WTC11 (cell line): ENCODE results near the gene SMIM22. TPM values are rescaled to one million over a fixed set of nuclear protein-coding genes. Genes with fewer than 3 reads are reported as not detected.

ENCODE experiments used
- ATAC-seq: fragments of 200-7000 bp; cut with Tn5 transposase; 2 replicates; pipeline ENCODE4 v1.10.0; 2021; ENCODE audit warnings: mild to moderate bottlenecking, moderate library complexity
- CTCF ChIA-PET: fragments of 300-600 bp; sonication (Branson Sonifier 250); formaldehyde crosslinking; loops from one replicate; lab custom pipeline; 2021; ENCODE audit warnings: antibody characterized with exemption; lab: Charles Lee
- POLR2A ChIA-PET: fragments of 350-600 bp; sonication (Branson Sonifier 250); formaldehyde crosslinking; loops from one replicate; lab custom pipeline; 2021; ENCODE audit warnings: antibody characterized with exemption; lab: Charles Lee
- DNase-seq: peaks from one replicate; pipeline ENCODE4 v3.0.0; 2021; ENCODE audit warnings: low spot score
- H3K27ac Mint-ChIP-seq: 2 replicates; pipeline ENCODE4 v1.8.0; 2021; ENCODE audit warnings: mixed read lengths
- H3K27me3 Mint-ChIP-seq: 2 replicates; pipeline ENCODE4 v1.8.0; 2021; ENCODE audit warnings: low read depth, mild to moderate bottlenecking, moderate library complexity, mixed read lengths
- H3K36me3 Mint-ChIP-seq: 2 replicates; pipeline ENCODE4 v1.8.0; 2021; ENCODE audit warnings: mixed read lengths
- H3K4me1 Mint-ChIP-seq: 2 replicates; pipeline ENCODE4 v1.8.0; 2022; ENCODE audit warnings: mixed read lengths
- H3K4me3 Mint-ChIP-seq: 2 replicates; pipeline ENCODE4 v1.8.0; 2021; ENCODE audit warnings: mild to moderate bottlenecking, moderate library complexity, mixed read lengths
- H3K9me3 Mint-ChIP-seq: 2 replicates; pipeline ENCODE4 v1.8.0; 2021; ENCODE audit warnings: mixed read lengths
- CREB1 ChIP-seq: sonication (generic); formaldehyde crosslinking; IDR thresholded peaks from 2 replicates; pipeline ENCODE4 v1.8.0; 2023; ENCODE audit warnings: mild to moderate bottlenecking, missing genetic modification reagents
- CREM ChIP-seq: sonication (generic); formaldehyde crosslinking; IDR thresholded peaks from 2 replicates; pipeline ENCODE4 v1.8.1; 2022; ENCODE audit warnings: mild to moderate bottlenecking, missing genetic modification reagents, moderate library complexity
- GABPB1 ChIP-seq: sonication (generic); formaldehyde crosslinking; IDR thresholded peaks from 2 replicates; pipeline ENCODE4 v1.8.1; 2023; ENCODE audit warnings: mild to moderate bottlenecking, missing genetic modification reagents
- HMGA2 ChIP-seq: fragments of 250-450 bp; sonication (Bioruptor Pico); IDR thresholded peaks from 2 replicates; pipeline ENCODE4 v1.4.0; 2021; ENCODE audit warnings: mild to moderate bottlenecking, moderate library complexity
- NFATC4 ChIP-seq: fragments of 250-450 bp; sonication (Bioruptor Pico); IDR thresholded peaks from 2 replicates; pipeline ENCODE4 v1.9.0; 2021; ENCODE audit warnings: mild to moderate bottlenecking
- RORB ChIP-seq: fragments of 250-450 bp; sonication (Bioruptor Pico); IDR thresholded peaks from 2 replicates; pipeline ENCODE4 v1.9.0; 2021; ENCODE audit warnings: mild to moderate bottlenecking
- SOX15 ChIP-seq: fragments of 250-450 bp; sonication (Bioruptor Pico); IDR thresholded peaks from 2 replicates; pipeline ENCODE4 v1.9.0; 2021; ENCODE audit warnings: mild to moderate bottlenecking
- SP1 ChIP-seq: sonication (generic); formaldehyde crosslinking; conservative IDR thresholded peaks from 2 replicates; pipeline ENCODE4 v1.8.1; 2022; ENCODE audit warnings: missing genetic modification reagents
- TP53 ChIP-seq: sonication (generic); formaldehyde crosslinking; IDR thresholded peaks from 2 replicates; pipeline ENCODE4 v1.8.1; 2023; ENCODE audit warnings: mild to moderate bottlenecking, missing genetic modification reagents
- ZNF138 ChIP-seq: sonication (generic); formaldehyde crosslinking; conservative IDR thresholded peaks from 2 replicates; pipeline ENCODE4 v1.8.1; 2022; ENCODE audit warnings: mild to moderate bottlenecking, moderate library complexity, missing genetic modification reagents
- ZNF263 ChIP-seq: sonication (generic); formaldehyde crosslinking; IDR thresholded peaks from 2 replicates; pipeline ENCODE4 v1.8.1; 2022; ENCODE audit warnings: low read depth, mild to moderate bottlenecking, moderate library complexity, missing genetic modification reagents
- ZNF317 ChIP-seq: sonication (generic); formaldehyde crosslinking; IDR thresholded peaks from 2 replicates; pipeline ENCODE4 v1.8.1; 2023; ENCODE audit warnings: low read depth, mild to moderate bottlenecking, moderate library complexity, missing genetic modification reagents, borderline replicate concordance
- total RNA-seq: library from RNA; stranded (reverse); gene quantifications from 3 replicates; pipeline ENCODE4 v1.2.3, GENCODE V29; 2021
- TF ChIP-seq, protein P1 (sequence below): sonication (generic); formaldehyde crosslinking; IDR thresholded peaks from 2 replicates; pipeline ENCODE4 v1.8.1; 2022; ENCODE audit warnings: low read depth, missing genetic modification reagents, borderline replicate concordance
- TF ChIP-seq, protein P2 (sequence below): sonication (generic); formaldehyde crosslinking; IDR thresholded peaks from 2 replicates; pipeline ENCODE4 v1.8.0; 2023; ENCODE audit warnings: missing genetic modification reagents, mild to moderate bottlenecking, borderline replicate concordance
- TF ChIP-seq, protein P3 (sequence below): sonication (generic); formaldehyde crosslinking; IDR thresholded peaks from 2 replicates; pipeline ENCODE4 v1.8.1; 2023; ENCODE audit warnings: mild to moderate bottlenecking, missing genetic modification reagents, borderline replicate concordance
- TF ChIP-seq, protein P4 (sequence below): sonication (generic); formaldehyde crosslinking; IDR thresholded peaks from 2 replicates; pipeline ENCODE4 v1.8.1; 2023; ENCODE audit warnings: mild to moderate bottlenecking, moderate library complexity, missing genetic modification reagents
- TF ChIP-seq, protein P5 (sequence below): fragments of 250-450 bp; sonication (Bioruptor Pico); IDR thresholded peaks from 2 replicates; pipeline ENCODE4 v2.1.2; 2022; ENCODE audit warnings: mild to moderate bottlenecking, moderate library complexity
- TF ChIP-seq, protein P6 (sequence below): sonication (generic); formaldehyde crosslinking; IDR thresholded peaks from 2 replicates; pipeline ENCODE4 v1.8.1; 2023; ENCODE audit warnings: mild to moderate bottlenecking, missing genetic modification reagents

Gene SMIM22
- total RNA-seq, 1 experiment from 2014 or later: not detected

DNA sequence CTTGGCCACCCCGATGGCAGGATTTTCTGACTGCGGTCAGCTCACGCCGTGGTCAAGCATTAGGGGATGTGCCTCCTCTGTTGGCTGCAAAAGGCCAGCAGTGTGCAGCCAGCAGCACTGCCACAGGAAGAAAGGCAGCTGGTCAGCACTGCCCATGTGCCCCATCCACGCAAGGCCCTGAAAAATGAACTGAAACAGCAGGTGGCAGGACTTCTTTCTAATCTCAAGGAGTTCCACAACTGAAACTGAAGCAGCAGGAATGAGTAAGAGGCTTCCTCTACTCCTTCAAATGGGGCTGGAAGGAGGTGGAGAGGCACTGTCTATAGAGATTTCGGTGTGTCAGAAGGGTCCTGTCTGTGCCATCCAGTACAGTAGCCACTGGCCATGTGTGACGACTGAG lies 31.4 kb upstream of the SMIM22 start:
- ChIA-PET CTCF (no interaction called here), POLR2A (interaction anchor here (0.7 kb wide), 1 partner anchor 221 kb away, joined by 3 read pairs; no protein-coding TSS in a partner anchor)
- Mint-ChIP-seq H3K27me3 (no peaks in the 10 kb centered on the region), H3K4me1 (peaks cover 12% of the 10 kb centered on the region), H3K9me3 (no peaks in the 10 kb centered on the region), H3K4me3 (no peak overlapping the region), H3K27ac (no peak overlapping the region), H3K36me3 (peaks cover 28% of the 10 kb centered on the region)
- TF ChIP-seq ZNF263: no peak
- TF ChIP-seq, protein P1, sequence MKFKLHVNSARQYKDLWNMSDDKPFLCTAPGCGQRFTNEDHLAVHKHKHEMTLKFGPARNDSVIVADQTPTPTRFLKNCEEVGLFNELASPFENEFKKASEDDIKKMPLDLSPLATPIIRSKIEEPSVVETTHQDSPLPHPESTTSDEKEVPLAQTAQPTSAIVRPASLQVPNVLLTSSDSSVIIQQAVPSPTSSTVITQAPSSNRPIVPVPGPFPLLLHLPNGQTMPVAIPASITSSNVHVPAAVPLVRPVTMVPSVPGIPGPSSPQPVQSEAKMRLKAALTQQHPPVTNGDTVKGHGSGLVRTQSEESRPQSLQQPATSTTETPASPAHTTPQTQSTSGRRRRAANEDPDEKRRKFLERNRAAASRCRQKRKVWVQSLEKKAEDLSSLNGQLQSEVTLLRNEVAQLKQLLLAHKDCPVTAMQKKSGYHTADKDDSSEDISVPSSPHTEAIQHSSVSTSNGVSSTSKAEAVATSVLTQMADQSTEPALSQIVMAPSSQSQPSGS: no peak
- TF ChIP-seq CREM (CRISPR knock-in tag): no peak
- TF ChIP-seq, protein P2, sequence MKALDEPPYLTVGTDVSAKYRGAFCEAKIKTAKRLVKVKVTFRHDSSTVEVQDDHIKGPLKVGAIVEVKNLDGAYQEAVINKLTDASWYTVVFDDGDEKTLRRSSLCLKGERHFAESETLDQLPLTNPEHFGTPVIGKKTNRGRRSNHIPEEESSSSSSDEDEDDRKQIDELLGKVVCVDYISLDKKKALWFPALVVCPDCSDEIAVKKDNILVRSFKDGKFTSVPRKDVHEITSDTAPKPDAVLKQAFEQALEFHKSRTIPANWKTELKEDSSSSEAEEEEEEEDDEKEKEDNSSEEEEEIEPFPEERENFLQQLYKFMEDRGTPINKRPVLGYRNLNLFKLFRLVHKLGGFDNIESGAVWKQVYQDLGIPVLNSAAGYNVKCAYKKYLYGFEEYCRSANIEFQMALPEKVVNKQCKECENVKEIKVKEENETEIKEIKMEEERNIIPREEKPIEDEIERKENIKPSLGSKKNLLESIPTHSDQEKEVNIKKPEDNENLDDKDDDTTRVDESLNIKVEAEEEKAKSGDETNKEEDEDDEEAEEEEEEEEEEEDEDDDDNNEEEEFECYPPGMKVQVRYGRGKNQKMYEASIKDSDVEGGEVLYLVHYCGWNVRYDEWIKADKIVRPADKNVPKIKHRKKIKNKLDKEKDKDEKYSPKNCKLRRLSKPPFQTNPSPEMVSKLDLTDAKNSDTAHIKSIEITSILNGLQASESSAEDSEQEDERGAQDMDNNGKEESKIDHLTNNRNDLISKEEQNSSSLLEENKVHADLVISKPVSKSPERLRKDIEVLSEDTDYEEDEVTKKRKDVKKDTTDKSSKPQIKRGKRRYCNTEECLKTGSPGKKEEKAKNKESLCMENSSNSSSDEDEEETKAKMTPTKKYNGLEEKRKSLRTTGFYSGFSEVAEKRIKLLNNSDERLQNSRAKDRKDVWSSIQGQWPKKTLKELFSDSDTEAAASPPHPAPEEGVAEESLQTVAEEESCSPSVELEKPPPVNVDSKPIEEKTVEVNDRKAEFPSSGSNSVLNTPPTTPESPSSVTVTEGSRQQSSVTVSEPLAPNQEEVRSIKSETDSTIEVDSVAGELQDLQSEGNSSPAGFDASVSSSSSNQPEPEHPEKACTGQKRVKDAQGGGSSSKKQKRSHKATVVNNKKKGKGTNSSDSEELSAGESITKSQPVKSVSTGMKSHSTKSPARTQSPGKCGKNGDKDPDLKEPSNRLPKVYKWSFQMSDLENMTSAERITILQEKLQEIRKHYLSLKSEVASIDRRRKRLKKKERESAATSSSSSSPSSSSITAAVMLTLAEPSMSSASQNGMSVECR (CRISPR knock-in tag): no peak
- TF ChIP-seq ZNF138 (CRISPR knock-in tag): no peak
- no peak for TF ChIP-seq ZNF317 (CRISPR knock-in tag)
- TF ChIP-seq, protein P3, sequence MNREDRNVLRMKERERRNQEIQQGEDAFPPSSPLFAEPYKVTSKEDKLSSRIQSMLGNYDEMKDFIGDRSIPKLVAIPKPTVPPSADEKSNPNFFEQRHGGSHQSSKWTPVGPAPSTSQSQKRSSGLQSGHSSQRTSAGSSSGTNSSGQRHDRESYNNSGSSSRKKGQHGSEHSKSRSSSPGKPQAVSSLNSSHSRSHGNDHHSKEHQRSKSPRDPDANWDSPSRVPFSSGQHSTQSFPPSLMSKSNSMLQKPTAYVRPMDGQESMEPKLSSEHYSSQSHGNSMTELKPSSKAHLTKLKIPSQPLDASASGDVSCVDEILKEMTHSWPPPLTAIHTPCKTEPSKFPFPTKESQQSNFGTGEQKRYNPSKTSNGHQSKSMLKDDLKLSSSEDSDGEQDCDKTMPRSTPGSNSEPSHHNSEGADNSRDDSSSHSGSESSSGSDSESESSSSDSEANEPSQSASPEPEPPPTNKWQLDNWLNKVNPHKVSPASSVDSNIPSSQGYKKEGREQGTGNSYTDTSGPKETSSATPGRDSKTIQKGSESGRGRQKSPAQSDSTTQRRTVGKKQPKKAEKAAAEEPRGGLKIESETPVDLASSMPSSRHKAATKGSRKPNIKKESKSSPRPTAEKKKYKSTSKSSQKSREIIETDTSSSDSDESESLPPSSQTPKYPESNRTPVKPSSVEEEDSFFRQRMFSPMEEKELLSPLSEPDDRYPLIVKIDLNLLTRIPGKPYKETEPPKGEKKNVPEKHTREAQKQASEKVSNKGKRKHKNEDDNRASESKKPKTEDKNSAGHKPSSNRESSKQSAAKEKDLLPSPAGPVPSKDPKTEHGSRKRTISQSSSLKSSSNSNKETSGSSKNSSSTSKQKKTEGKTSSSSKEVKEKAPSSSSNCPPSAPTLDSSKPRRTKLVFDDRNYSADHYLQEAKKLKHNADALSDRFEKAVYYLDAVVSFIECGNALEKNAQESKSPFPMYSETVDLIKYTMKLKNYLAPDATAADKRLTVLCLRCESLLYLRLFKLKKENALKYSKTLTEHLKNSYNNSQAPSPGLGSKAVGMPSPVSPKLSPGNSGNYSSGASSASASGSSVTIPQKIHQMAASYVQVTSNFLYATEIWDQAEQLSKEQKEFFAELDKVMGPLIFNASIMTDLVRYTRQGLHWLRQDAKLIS (CRISPR knock-in tag): no peak
- no peak for TF ChIP-seq NFATC4 (CRISPR knock-in tag)
- TF ChIP-seq GABPB1 (CRISPR knock-in tag): no peak
- TF ChIP-seq SP1 (CRISPR knock-in tag): no peak
- no peak for TF ChIP-seq CREB1 (CRISPR knock-in tag)
- TF ChIP-seq TP53 (CRISPR knock-in tag): no peak
- DNase-seq (no peak), ATAC-seq (no peak)

DNA sequence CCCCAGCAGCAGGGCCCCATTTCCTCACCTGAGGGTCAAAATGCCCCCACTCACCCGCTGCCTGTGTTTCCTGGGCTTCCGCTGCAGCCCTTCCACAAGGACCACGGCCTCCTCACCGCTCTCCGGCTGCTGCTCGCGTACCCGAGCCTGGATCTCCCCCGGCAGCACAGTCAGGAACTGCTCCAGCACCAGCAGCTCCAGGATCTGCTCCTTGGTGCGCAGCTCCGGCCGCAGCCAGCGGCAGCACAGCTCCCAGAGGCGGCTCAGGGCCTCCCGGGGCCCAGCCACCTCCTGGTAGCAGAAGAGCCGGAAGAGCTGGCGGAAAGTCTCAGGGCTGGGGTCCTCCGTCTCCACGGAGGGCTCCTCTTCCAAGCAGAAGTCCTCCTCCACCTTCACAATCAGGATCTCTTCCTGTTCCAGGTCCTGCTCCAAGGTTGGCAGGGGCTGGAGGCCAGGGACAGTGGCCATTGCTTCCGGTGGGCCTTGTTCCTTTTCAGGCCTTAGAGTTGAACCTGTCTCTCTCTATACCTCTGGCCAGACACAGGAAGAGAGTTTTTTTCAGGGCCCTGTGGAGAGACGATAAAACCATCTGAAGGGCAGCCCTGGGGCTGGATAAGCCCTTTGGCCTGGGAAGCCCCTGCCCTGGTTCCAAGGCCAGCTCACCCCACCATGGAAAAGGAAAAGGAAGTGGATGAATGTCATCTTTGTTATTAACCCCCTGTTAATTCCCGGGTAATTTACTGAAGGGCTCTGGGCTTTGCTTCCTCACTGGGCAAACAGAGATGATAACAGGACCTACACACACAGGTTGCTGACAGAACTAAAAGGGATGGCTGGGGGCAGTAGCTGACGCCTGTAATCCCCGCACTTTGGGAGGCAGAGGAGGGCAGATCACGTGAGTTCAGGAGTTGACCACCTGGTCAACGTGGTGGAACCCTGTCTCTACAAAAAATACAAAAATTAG lies 29.4 kb upstream of the SMIM22 start:
- Mint-ChIP-seq H3K4me1 (peaks cover 17% of the 10 kb centered on the region), H3K27me3 (no peaks in the 10 kb centered on the region), H3K4me3 (peak overlapping the region; percentile 80), H3K27ac (no peak overlapping the region), H3K36me3 (peaks cover 12% of the 10 kb centered on the region), H3K9me3 (no peaks in the 10 kb centered on the region)
- ChIA-PET CTCF (no interaction called here), POLR2A (interaction anchor here (3.1 kb wide), 1 partner anchor 37 kb away, joined by 16 read pairs; the partner anchor contains the start of gene ROGDI)
- DNase-seq: no peak
- no peak for ATAC-seq
- TF ChIP-seq RORB (CRISPR knock-in tag) (no peak), HMGA2 (CRISPR knock-in tag) (no peak), SOX15 (CRISPR knock-in tag) (no peak)
- TF ChIP-seq, protein P4, sequence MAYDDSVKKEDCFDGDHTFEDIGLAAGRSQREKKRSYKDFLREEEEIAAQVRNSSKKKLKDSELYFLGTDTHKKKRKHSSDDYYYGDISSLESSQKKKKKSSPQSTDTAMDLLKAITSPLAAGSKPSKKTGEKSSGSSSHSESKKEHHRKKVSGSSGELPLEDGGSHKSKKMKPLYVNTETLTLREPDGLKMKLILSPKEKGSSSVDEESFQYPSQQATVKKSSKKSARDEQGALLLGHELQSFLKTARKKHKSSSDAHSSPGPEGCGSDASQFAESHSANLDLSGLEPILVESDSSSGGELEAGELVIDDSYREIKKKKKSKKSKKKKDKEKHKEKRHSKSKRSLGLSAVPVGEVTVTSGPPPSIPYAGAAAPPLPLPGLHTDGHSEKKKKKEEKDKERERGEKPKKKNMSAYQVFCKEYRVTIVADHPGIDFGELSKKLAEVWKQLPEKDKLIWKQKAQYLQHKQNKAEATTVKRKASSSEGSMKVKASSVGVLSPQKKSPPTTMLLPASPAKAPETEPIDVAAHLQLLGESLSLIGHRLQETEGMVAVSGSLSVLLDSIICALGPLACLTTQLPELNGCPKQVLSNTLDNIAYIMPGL: no peak
- TF ChIP-seq, protein P5, sequence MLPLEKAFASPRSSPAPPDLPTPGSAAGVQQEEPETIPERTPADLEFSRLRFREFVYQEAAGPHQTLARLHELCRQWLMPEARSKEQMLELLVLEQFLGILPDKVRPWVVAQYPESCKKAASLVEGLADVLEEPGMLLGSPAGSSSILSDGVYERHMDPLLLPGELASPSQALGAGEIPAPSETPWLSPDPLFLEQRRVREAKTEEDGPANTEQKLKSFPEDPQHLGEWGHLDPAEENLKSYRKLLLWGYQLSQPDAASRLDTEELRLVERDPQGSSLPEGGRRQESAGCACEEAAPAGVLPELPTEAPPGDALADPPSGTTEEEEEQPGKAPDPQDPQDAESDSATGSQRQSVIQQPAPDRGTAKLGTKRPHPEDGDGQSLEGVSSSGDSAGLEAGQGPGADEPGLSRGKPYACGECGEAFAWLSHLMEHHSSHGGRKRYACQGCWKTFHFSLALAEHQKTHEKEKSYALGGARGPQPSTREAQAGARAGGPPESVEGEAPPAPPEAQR: no peak
- TF ChIP-seq, protein P6, sequence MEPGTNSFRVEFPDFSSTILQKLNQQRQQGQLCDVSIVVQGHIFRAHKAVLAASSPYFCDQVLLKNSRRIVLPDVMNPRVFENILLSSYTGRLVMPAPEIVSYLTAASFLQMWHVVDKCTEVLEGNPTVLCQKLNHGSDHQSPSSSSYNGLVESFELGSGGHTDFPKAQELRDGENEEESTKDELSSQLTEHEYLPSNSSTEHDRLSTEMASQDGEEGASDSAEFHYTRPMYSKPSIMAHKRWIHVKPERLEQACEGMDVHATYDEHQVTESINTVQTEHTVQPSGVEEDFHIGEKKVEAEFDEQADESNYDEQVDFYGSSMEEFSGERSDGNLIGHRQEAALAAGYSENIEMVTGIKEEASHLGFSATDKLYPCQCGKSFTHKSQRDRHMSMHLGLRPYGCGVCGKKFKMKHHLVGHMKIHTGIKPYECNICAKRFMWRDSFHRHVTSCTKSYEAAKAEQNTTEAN (CRISPR knock-in tag): no peak
